C4-2B (cell line): ENCODE results near the gene AGFG2.

ENCODE experiments used
- H3K27ac ChIP-seq: fragments of 450-650 bp; 2 replicates; pipeline ENCODE4 v1.5.1; 2017
- CTCF ChIP-seq: fragments of 450-650 bp; conservative IDR thresholded peaks from 2 replicates; pipeline ENCODE4 v1.5.1; 2017; ENCODE audit warnings: mild to moderate bottlenecking
- ZFX ChIP-seq: fragments of 450-650 bp; IDR thresholded peaks from 2 replicates; pipeline ENCODE4 v1.6.1; 2017

Gene AGFG2

GRCh38 chr7:100544967-100545359, 6.0 kb downstream of the AGFG2 start:
- peak overlapping the region; percentile 100 for H3K27ac ChIP-seq
- TF ChIP-seq CTCF (no peak), ZFX (no peak)

GRCh38 chr7:100545360-100546128, 6.5 kb downstream of the AGFG2 start:
- peak overlapping the region; percentile 100 for H3K27ac ChIP-seq
- peak; percentile 15; the same call in 1 of the 2 replicates for TF ChIP-seq ZFX
- no peak for TF ChIP-seq CTCF

- TF ChIP-seq CTCF (no peak), ZFX (no peak)
- peak overlapping the region; percentile 100 for H3K27ac ChIP-seq
Measured at GRCh38 chr7:100546129-100546925, 7.3 kb downstream of the AGFG2 start.

GRCh38 chr7:100546926-100547800, 8.2 kb downstream of the AGFG2 start:
- peak overlapping the region; percentile 100 for H3K27ac ChIP-seq
- no peak for TF ChIP-seq CTCF
- no peak for TF ChIP-seq ZFX

GRCh38 chr7:100547872-100548271, 8.9 kb downstream of the AGFG2 start:
- peak overlapping the region; percentile 100 for H3K27ac ChIP-seq
- TF ChIP-seq ZFX (0 out of 2 replicates have a peak, but pooled peaks have one; percentile 16), CTCF (no peak)

GRCh38 chr7:100548446-100548845, 9.4 kb downstream of the AGFG2 start:
- peak overlapping the region; percentile 100 for H3K27ac ChIP-seq

GRCh38 chr7:100552532-100552931, 13.5 kb downstream of the AGFG2 start:
- H3K27ac ChIP-seq = no peak overlapping the region
- TF ChIP-seq ZFX = no peak
- no peak for TF ChIP-seq CTCF
